Ureter (tissue), 1 donor: ENCODE results near the gene TP63. TPM values are rescaled to one million over a fixed set of nuclear protein-coding genes. Genes with fewer than 3 reads are reported as not detected.
A peak's percentile ranks its signal among the peaks of the same experiment; 100 is the strongest.

Source experiments
- DNase-seq: peaks from one replicate; pipeline ENCODE4 v3.0.0-alpha.2; 2020; ENCODE audit warnings: low spot score
- total RNA-seq: library from RNA; stranded (reverse); gene quantifications from one replicate; pipeline ENCODE4 v1.2.4, GENCODE V29; 2023
- donor health status: DM: yes; HTN: yes; CAD: no.

The TP63 gene
- total RNA-seq, 1 donor from 2014 or later = 133 TPM

- no peak for DNase-seq
Measured at GRCh38 chr3:189683546-189684255, 52.5 kb downstream of the TP63 start.

GRCh38 chr3:189684317-189684716, 53.1 kb downstream of the TP63 start:
- DNase-seq = no peak

GRCh38 chr3:189685291-189685690, 54.1 kb downstream of the TP63 start:
- DNase-seq = no peak

GRCh38 chr3:189685860-189686259, 54.7 kb downstream of the TP63 start:
- no peak for DNase-seq

GRCh38 chr3:189687475-189687874, 56.3 kb downstream of the TP63 start:
- no peak for DNase-seq

- DNase-seq = no peak
Measured at GRCh38 chr3:189688262-189688661, 57.1 kb downstream of the TP63 start.

- DNase-seq = no peak
Measured at GRCh38 chr3:189689625-189690024, 58.4 kb downstream of the TP63 start.

GRCh38 chr3:189690237-189690636, 59.0 kb downstream of the TP63 start:
- DNase-seq = no peak

- DNase-seq = no peak
Measured at GRCh38 chr3:189690672-189691071, 59.5 kb downstream of the TP63 start.

GRCh38 chr3:189695400-189695799, 64.2 kb downstream of the TP63 start:
- no peak for DNase-seq

- no peak for DNase-seq
Measured at GRCh38 chr3:189698811-189699210, 67.6 kb downstream of the TP63 start.

GRCh38 chr3:189699885-189700284, 68.7 kb downstream of the TP63 start:
- no peak for DNase-seq

- no peak for DNase-seq
Measured at GRCh38 chr3:189702066-189702646, 71.0 kb downstream of the TP63 start.

GRCh38 chr3:189703865-189704264, 72.7 kb downstream of the TP63 start:
- no peak for DNase-seq

GRCh38 chr3:189708375-189708774, 77.2 kb downstream of the TP63 start:
- no peak for DNase-seq

- DNase-seq = peak; percentile 46
Measured at GRCh38 chr3:189710620-189711402, 79.6 kb downstream of the TP63 start.

GRCh38 chr3:189712906-189713483, 81.8 kb downstream of the TP63 start:
- DNase-seq = no peak

- no peak for DNase-seq
Measured at GRCh38 chr3:189714991-189715961, 84.1 kb downstream of the TP63 start.

GRCh38 chr3:189718215-189718614, 87.0 kb downstream of the TP63 start:
- DNase-seq = no peak

GRCh38 chr3:189720736-189721417, 89.7 kb downstream of the TP63 start:
- no peak for DNase-seq
